ENCODE data around the gene NPAS4. TPM values are rescaled to one million over a fixed set of nuclear protein-coding genes. Genes with fewer than 3 reads are reported as not detected.
"Not testable (repeated sequence)": the region's sequence is repeated elsewhere in the genome, so short reads cannot be mapped to it uniquely, and the experiment has no call there.

Gene NPAS4
- total and polyA plus RNA-seq, 5 donors, result 0.09 to 0.84 (median 0.20) TPM

DNA sequence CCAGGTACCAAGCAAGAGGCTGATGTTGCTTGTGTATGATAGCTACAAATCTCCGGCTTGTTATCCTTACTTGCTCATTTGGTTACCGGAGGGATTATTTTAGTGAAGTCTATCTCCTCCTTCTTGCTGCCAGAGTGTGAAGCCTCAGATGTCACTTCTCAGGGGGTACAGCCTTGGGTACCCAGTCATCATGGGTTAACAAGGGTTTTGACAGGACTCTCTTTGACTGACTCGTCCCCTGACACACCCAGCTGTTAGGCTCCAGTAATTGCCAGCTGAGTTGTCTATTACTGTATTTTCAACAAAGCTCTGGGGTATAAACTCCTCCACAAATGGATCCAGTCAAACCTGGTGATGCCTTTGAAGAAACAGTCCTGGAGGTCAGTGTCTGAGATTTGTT, 34.0 kb downstream of the NPAS4 start:
- intact Hi-C loops (cut with DNase I), result no loop called here
- Histone ChIP-seq H3K27ac (ENCODE audit: low read length) (no peak overlapping the region), H3K9me3 (ENCODE audit: control insufficient read depth, low read length) (no peaks in the 10 kb centered on the region), H3K27me3 (ENCODE audit: control insufficient read depth, insufficient read depth) (no peaks in the 10 kb centered on the region), H3K4me1 (ENCODE audit: control insufficient read depth, insufficient read depth, low read length) (no peaks in the 10 kb centered on the region), H3K4me3 (ENCODE audit: low read length) (no peak overlapping the region)
- DNase-seq (no peak), ATAC-seq (no peak)
- 59% methylated on average over 3 of the region's 3 CpGs for WGBS

DNA sequence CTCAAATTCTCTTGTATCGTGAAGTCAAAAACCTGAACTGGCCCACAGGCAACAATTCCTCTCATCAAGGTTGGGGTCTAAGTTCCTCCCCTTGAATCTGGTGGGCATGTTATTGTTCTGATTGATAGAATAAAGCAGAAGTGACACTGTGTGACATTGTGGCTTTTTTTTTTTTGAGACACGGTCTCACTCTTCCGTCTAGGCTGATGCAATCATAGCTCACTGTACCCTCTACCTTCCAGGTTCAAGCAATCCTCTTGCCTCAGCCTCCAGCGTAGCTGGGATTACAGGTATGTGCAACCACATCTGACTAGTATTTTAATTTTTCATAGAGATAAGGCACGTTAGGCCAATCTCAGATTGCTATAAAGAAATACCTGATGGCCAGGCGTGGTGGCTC, 37.0 kb downstream of the NPAS4 start:
- no peaks in the 10 kb centered on the region for H3K4me1 ChIP-seq (ENCODE audit: control insufficient read depth, insufficient read depth, low read length)
- no peaks in the 10 kb centered on the region for H3K9me3 ChIP-seq (ENCODE audit: control insufficient read depth, low read length)
- intact Hi-C loops (cut with DNase I), result no loop called here
- 79% methylated on average over 6 of the region's 6 CpGs for WGBS
- H3K27me3 ChIP-seq (ENCODE audit: control insufficient read depth, insufficient read depth), result no peaks in the 10 kb centered on the region
- H3K27ac ChIP-seq (ENCODE audit: low read length), result no peak overlapping the region
- no peak for DNase-seq
- H3K4me3 ChIP-seq (ENCODE audit: low read length), result no peak overlapping the region
- ATAC-seq, result no peak

DNA sequence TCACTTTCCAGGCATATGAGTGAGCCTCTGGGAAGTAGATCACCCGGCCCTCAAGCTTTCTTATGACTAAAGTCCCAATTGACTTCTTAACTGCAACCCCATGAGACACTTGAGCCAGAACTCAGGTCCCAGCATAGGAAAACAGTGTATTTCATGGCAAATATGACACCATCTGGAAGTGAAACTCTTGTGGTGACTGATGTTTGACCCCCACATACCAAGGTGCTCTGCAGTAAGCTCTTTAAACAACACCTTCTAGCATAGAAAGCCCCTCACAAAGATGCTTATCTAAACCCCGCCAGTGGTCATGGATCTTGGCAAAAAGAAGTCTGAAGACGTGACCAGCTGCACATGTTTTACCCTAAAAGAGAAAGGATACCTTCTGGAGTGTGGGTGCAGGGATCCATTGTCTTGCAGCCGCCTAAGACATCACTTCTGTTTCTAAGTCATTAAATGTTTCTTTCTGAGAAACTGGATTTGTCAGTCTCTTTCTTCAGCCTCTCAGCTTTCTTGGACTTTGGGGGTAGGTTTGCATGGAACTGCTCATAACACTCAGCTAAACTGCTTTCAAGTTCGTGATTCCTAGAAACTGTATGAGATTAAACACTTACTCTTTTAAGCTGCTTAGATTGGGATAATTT, 38.4 kb downstream of the NPAS4 start:
- Histone ChIP-seq H3K27ac (ENCODE audit: low read length) (no peak overlapping the region), H3K27me3 (ENCODE audit: control insufficient read depth, insufficient read depth) (no peaks in the 10 kb centered on the region), H3K4me3 (ENCODE audit: low read length) (no peak overlapping the region), H3K4me1 (ENCODE audit: control insufficient read depth, insufficient read depth, low read length) (no peaks in the 10 kb centered on the region), H3K9me3 (ENCODE audit: control insufficient read depth, low read length) (no peaks in the 10 kb centered on the region)
- ATAC-seq (no peak), DNase-seq (no peak)
- intact Hi-C loops (cut with DNase I), result no loop called here
- 72% methylated on average over 5 of the region's 5 CpGs for WGBS

DNA sequence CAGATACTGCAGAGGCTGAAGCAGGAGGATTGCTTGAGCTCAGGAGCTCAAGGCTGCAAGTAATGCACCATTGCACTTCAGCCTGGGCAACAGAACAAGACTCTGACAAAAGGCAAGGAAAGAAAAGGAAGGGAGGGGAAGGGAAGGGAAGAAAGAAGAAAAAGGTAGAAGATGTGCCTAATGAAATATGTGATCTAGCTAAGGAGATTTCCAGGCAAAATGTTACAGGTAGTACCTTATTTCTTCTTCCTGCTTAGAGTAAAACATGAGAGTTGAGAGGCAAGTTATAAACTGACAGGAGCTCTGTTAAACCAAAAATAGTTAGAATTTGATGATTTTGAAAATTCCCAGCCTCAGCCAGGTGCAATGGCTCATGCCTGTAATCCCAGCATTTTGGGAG, 41.2 kb downstream of the NPAS4 start:
- Histone ChIP-seq H3K4me1 (ENCODE audit: control insufficient read depth, insufficient read depth, low read length) (no peaks in the 10 kb centered on the region), H3K27ac (ENCODE audit: low read length) (no peak overlapping the region), H3K27me3 (ENCODE audit: control insufficient read depth, insufficient read depth) (no peaks in the 10 kb centered on the region), H3K9me3 (ENCODE audit: control insufficient read depth, low read length) (no peaks in the 10 kb centered on the region), H3K4me3 (ENCODE audit: low read length) (no peak overlapping the region)
- intact Hi-C loops (cut with DNase I), result no loop called here
- no peak for DNase-seq
- ATAC-seq, result no peak

DNA sequence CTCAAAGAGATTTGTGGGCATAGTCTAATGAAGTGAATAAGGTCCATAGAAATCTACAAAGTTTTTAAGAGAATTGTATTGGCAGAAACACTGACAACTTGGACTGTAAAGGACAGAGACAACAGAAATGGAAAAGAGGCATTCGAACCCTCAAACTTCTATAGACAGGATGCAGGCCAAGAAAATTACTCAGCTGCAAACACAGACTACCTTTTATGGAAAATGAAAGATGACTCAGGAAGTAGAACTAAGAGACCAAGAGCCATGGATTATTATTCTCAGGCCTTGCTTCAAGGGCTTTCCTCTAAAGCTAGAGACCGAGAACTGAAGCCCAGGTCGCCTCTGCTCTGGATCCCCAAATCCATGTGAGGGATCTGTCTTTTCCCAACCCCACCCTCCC, 42.1 kb downstream of the NPAS4 start:
- Histone ChIP-seq H3K4me1 (ENCODE audit: control insufficient read depth, insufficient read depth, low read length) (peaks cover 3% of the 10 kb centered on the region), H3K27ac (ENCODE audit: low read length) (no peak overlapping the region), H3K27me3 (ENCODE audit: control insufficient read depth, insufficient read depth) (no peaks in the 10 kb centered on the region), H3K9me3 (ENCODE audit: control insufficient read depth, low read length) (no peaks in the 10 kb centered on the region), H3K4me3 (ENCODE audit: low read length) (no peak overlapping the region)
- ATAC-seq (no peak), DNase-seq (no peak)
- WGBS, result 85% methylated on average over 3 of the region's 3 CpGs
- intact Hi-C loops (cut with DNase I), result no loop called here

DNA sequence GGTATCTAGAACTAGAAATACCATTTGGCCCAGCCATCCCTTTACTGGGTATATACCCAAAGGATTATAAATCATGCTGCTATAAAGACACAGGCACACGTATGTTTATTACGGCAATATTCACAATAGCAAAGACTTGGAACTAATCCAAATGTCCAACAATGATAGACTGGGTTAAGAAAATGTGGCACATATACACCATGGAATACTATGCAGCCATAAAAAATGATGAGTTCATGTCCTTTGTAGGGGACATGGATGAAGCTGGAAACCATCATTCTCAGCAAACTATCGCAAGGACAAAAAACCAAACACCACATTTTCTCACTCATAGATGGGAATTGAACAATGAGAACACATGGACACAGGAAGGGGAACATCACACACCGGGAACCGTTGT, 43.3 kb downstream of the NPAS4 start:
- H3K4me3 ChIP-seq (ENCODE audit: low read length); H3K27ac ChIP-seq (ENCODE audit: low read length); DNase-seq; intact Hi-C loops (cut with DNase I); H3K27me3 ChIP-seq (ENCODE audit: control insufficient read depth, insufficient read depth); ATAC-seq; H3K4me1 ChIP-seq (ENCODE audit: control insufficient read depth, insufficient read depth, low read length); H3K9me3 ChIP-seq (ENCODE audit: control insufficient read depth, low read length): not testable (repeated sequence)
- 88% methylated on average over 5 of the region's 5 CpGs for WGBS

DNA sequence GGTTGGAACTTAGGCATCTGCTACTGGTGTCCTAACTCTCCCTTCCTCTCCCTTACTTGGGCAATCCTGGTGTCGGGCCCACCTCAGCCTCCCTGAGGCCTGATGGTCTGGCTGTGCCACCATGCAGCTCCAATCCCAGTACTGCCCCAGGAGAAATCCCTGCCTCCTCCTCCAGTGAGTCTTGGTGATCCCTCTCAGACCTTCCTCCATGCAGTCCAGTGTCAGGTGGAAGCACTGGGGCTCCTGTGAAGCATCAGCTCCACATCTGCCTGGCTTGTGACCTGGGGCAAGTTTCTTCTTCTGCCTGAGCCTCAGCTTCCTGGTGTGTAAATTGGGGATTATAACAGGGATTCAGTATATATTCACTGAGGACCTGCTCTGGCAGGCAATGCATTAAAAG, 44.1 kb downstream of the NPAS4 start:
- Histone ChIP-seq H3K4me1 (ENCODE audit: control insufficient read depth, insufficient read depth, low read length) (peaks cover 6% of the 10 kb centered on the region), H3K27me3 (ENCODE audit: control insufficient read depth, insufficient read depth) (no peaks in the 10 kb centered on the region), H3K9me3 (ENCODE audit: control insufficient read depth, low read length) (no peaks in the 10 kb centered on the region), H3K4me3 (ENCODE audit: low read length) (no peak overlapping the region), H3K27ac (ENCODE audit: low read length) (no peak overlapping the region)
- intact Hi-C loops (cut with DNase I), result no loop called here
- ATAC-seq (no peak), DNase-seq (no peak)
- WGBS, result 93% methylated on average over 1 of the region's 1 CpG

DNA sequence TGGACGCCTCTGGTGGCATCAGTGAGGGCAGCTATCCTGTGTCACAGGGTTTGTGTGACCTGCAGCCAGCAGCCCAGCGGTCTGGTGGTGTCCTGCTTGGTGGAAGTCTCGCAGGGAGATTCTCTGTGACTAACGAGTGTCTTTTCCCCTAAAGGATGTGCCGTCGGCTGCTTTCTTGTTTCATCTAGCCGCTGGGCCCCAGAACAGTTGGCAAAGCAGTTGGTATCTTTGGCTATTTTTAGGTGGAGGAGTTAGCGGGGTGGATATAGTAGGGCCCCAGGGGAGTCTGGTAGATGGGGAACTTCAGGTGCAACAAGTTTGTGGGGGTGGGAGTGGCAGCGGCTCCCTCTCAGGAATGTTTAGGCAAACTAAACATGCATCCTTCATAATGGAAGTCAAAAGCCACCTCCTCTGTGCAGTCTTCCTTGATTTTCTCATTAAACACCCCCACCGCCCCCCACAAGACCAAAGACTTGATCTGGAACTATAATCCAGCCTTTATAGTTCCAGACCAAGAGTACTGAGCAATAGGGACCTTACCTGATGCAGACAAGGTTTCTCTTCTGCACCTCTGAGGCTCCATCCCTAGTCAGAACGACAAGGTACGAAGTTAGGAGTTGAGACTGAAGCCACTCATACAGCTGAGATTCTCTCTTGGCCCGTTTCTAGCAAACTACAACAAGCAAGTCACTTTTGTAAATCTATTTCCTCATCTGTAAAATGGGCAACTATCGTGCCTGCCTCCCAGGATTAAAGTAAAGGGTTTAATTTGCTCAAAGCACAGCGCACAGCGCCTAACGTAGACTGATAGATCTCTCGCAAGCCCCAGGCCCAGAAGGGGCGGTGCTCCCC, 44.8 kb downstream of the NPAS4 start:
- peaks cover 6% of the 10 kb centered on the region for H3K4me1 ChIP-seq (ENCODE audit: control insufficient read depth, insufficient read depth, low read length)
- DNase-seq (no peak), ATAC-seq (no peak)
- 37% methylated on average over 19 of the region's 19 CpGs for WGBS
- H3K27me3 ChIP-seq (ENCODE audit: control insufficient read depth, insufficient read depth), result no peaks in the 10 kb centered on the region
- H3K4me3 ChIP-seq (ENCODE audit: low read length), result peak overlapping the region; percentile 94
- intact Hi-C loops (cut with DNase I), result no loop called here
- no peak overlapping the region for H3K27ac ChIP-seq (ENCODE audit: low read length)
- H3K9me3 ChIP-seq (ENCODE audit: control insufficient read depth, low read length), result no peaks in the 10 kb centered on the region

DNA sequence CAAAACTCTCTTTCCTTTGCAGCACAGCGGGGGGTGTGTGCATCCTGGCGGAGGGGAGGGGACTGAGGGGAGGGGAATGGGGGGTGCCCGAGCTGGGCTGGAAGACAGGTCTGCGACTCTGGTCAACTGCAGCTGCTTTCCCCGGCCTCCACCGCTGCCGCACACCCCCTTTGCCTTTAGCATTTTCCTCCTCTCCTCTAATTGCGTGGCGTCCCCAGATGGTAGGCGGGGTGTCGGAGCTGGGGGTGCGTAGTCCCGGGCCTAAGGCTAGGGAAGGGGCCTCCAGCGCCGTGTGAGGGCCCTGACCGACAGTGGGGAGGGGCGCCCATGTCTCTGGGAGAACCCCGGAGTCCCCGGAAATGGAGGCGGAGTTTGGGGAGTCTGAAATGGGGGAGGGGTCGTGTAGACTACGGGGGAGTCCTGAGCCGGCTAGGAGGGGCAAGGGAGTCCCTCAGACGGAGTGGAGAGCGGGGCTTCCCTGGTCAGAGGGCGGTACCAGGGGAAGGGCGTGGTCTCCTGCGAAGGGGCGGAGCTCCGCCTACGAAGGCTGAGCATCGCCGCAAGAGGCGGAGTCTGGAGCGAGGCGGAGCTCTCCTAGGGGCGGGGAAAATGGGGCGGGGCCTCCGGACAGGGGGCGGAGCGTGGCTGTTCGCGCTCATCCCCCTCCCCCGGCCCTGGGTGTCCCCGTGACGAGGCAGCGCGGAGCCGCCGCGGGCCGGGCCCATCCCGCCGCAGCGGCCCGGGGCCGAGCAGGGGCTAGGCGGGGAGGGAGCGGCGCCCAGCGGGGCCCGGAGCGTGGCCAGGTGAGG, 45.6 kb downstream of the NPAS4 start, which contains the start of gene PELI3:
PELI3 (plus strand) TSS at position 681 of the 809 bp plus-strand sequence. CDS start 1,224 bp downstream, outside the sequence.
- H3K27ac ChIP-seq (ENCODE audit: low read length), result peak within 1 kb of the TSS; percentile 6
- no peaks in the 10 kb centered on the region for H3K9me3 ChIP-seq (ENCODE audit: control insufficient read depth, low read length)
- H3K4me1 ChIP-seq (ENCODE audit: control insufficient read depth, insufficient read depth, low read length), result peaks cover 6% of the 10 kb centered on the region
- 1% methylated on average over 63 of the region's 63 CpGs for WGBS
- intact Hi-C loops (cut with DNase I), result no loop called here
- no peaks in the 10 kb centered on the region for H3K27me3 ChIP-seq (ENCODE audit: control insufficient read depth, insufficient read depth)
- ATAC-seq (peak; percentile 98), DNase-seq (peak; percentile 92 to 98 (median 97))
- H3K4me3 ChIP-seq (ENCODE audit: low read length), result peak within 1 kb of the TSS; percentile 94

DNA sequence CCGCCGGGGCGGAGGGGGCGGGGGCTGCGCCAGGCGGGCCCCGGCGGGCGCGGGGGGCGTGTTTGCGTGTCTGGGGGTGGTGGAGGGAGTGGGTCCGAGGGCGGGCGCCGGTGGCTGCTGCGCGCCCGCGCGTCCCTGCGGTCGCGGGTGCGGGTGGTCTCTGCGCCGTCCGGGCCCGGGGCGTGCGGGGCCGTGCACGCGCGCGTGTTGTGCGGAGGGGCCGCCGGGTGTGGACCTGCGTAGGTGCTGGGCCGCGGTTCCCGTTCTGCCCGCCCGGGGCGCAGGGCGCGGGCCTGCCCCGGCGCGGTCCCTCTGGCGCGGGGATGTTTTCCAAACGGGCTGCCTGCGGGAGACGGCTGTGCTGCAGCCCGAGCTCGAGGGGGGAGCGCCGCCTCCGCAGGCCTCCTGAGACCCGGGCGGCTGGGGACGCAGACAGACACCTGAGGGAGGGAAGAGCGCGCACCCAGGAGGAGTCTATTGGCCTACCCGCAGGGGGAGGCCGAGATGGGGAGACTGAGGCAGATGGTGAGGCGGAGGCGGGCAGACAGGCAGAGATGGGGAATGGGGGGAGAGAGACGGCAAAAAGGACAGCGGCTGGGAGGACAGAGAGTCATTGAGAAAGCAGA, 46.3 kb downstream of the NPAS4 start:
- H3K27me3 ChIP-seq (ENCODE audit: control insufficient read depth, insufficient read depth), result no peaks in the 10 kb centered on the region
- peak overlapping the region; percentile 94 for H3K4me3 ChIP-seq (ENCODE audit: low read length)
- DNase-seq (peak in 2 of 3 donors; percentile 52 to 80), ATAC-seq (peak; percentile 9 to 17)
- intact Hi-C loops (cut with DNase I), result no loop called here
- WGBS, result 2% methylated on average over 71 of the region's 72 CpGs
- H3K27ac ChIP-seq (ENCODE audit: low read length), result no peak overlapping the region
- H3K9me3 ChIP-seq (ENCODE audit: control insufficient read depth, low read length), result no peaks in the 10 kb centered on the region
- peaks cover 6% of the 10 kb centered on the region for H3K4me1 ChIP-seq (ENCODE audit: control insufficient read depth, insufficient read depth, low read length)
